Measurements from ENCODE around the gene DLG4.

DLG4 gene

DNA sequence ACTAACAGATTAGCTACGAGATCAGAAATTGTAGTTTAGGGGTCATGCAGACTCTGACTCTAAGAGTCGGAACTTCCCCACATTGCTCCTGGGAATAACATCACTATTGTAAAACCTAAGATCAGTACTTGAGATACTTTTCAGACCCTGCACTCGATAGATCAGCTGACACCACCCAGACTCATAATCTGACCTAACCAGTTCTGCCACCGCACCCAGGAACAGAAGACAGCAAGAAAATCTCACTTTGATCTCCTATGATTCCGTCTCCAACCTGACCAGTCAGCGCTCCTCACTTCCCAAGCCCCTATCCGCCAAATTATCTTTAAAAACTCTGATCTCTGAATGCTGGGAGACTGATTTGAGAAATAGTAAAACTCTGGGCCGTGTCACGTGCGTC, 77.8 kb downstream of the DLG4 start:
- DNase-seq: no peak

GRCh38 chr17:7139400-7139799, 80.2 kb downstream of the DLG4 start:
- no peak for DNase-seq

DNA sequence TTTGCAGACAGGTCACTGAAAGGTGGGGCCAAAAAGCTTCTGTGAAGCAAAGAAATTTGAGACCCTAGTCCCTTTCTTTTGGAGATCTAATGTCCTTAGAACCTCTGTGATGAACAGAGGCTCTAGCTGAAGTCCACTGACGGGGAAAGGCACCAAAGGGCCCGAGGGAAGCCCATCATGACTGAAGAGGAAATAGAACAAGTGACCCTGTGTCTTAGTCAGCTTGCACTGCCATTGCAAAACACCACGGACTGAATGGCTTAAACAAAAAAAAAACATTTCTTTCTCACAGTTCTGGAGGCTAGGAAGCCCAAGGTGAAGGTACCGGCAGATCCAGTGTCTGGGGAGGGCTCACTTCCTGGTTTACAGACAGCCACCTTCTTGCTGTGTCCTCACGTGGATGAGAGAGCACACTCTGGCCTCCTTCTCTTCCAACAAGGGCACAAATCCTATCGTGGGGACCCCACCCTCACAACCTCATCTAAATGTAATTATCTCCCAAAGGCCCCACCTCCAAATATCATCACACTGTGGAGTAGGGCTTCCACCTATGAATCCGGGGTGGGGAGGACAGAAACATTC, 80.7 kb downstream of the DLG4 start:
- no peak for DNase-seq

DNA sequence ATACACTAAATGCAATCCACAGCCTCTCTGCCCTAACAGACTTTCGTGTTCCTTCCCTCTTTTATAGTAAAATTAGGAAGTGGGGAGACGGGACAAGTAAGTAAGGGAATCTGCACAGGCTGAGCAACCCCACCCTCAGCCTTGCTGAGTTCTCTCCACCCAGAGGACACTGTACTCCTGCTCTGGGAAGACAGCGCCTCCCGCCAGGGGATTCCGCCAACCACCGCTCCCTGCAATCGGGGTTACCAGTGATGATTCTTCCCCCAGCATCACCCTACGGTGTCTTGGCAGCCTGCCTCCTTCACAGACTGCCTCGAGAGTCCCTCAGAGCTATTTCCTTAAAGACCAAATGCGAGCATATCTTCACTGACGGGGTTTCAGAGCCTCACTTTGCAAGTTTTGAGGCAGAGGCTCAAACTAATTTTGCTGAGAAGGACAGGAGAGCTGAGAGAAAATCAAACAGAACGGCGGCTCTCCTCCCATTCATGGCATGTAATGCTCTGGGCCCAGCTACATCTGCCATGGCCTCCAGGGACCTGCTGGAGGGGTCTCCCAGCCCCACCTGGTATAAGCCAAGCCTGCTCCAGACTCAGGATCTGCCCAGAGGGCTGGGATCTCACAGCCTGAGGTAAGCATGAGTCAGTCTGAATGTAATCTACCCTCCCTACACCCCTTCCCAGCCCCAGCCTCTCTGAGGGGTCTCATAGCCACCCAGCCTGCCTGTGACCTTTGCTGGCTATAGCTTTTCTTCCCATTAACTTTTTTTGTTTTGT, 82.3 kb downstream of the DLG4 start:
- no peak for DNase-seq
